PFSK-1 (cell line): ENCODE measurements around the gene GNG7.

Experiments
- FOXP2 ChIP-seq: optimal IDR thresholded peaks from 2 replicates; pipeline ENCODE3; 2011; ENCODE audit warnings: borderline replicate concordance, control low read depth, inconsistent platforms; ENCODE audit not compliant: insufficient read depth; ENCODE audit errors: extremely low read length, extremely low read depth
- POLR2AphosphoS5 ChIP-seq: IDR thresholded peaks from 2 replicates; pipeline ENCODE4 v1.6.1; 2012; ENCODE audit warnings: low read depth, mild to moderate bottlenecking, control low read depth, low read length, moderate library complexity
- SIN3A ChIP-seq: IDR thresholded peaks from 2 replicates; pipeline ENCODE4 v1.6.1; 2012; ENCODE audit warnings: mild to moderate bottlenecking, low read length, moderate library complexity, borderline replicate concordance; ENCODE audit not compliant: insufficient read depth
- TAF1 ChIP-seq: IDR thresholded peaks from 2 replicates; pipeline ENCODE4 v1.6.1; 2012; ENCODE audit warnings: low read length, control low read depth, borderline replicate concordance; ENCODE audit not compliant: insufficient read depth
- TF ChIP-seq, protein P1 (sequence below), 2 experiments: IDR thresholded peaks; 2 replicates each; pipeline versions ENCODE4 v1.6.1 to v1.8.0; 2011 to 2012; ENCODE audit warnings: low read depth in 2 of 2, low read length in 2 of 2, control low read depth in 1 of 2, inconsistent platforms in 1 of 2, mild to moderate bottlenecking in 1 of 2, moderate library complexity in 1 of 2; ENCODE audit not compliant: insufficient read depth in 1 of 2

Gene GNG7

DNA sequence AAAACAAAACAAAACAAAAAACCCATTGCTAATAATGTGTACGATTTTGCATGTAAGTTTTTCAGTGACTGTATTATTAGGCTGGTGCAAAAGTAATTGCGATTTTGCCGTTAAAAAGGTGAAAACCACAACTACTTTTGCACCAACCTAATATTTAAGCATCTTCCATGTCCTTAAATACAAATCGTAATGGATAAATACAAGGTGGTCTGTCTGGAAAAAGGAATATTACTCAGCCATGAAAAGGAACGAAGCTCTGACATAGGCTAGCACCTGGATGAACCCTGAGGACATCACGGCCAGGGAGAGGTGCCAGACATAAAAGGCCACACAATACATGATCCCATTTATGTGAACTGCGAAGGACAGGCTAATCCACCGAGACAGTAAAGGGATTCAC, 193.4 kb downstream of the GNG7 start:
- TF ChIP-seq POLR2AphosphoS5 (no peak), SIN3A (no peak), TAF1 (no peak), FOXP2 (no peak)
- TF ChIP-seq, protein P1, sequence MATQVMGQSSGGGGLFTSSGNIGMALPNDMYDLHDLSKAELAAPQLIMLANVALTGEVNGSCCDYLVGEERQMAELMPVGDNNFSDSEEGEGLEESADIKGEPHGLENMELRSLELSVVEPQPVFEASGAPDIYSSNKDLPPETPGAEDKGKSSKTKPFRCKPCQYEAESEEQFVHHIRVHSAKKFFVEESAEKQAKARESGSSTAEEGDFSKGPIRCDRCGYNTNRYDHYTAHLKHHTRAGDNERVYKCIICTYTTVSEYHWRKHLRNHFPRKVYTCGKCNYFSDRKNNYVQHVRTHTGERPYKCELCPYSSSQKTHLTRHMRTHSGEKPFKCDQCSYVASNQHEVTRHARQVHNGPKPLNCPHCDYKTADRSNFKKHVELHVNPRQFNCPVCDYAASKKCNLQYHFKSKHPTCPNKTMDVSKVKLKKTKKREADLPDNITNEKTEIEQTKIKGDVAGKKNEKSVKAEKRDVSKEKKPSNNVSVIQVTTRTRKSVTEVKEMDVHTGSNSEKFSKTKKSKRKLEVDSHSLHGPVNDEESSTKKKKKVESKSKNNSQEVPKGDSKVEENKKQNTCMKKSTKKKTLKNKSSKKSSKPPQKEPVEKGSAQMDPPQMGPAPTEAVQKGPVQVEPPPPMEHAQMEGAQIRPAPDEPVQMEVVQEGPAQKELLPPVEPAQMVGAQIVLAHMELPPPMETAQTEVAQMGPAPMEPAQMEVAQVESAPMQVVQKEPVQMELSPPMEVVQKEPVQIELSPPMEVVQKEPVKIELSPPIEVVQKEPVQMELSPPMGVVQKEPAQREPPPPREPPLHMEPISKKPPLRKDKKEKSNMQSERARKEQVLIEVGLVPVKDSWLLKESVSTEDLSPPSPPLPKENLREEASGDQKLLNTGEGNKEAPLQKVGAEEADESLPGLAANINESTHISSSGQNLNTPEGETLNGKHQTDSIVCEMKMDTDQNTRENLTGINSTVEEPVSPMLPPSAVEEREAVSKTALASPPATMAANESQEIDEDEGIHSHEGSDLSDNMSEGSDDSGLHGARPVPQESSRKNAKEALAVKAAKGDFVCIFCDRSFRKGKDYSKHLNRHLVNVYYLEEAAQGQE (IDR thresholded peaks at IDR 0.05; ENCODE audit: insufficient read depth in 1 of 2, low read depth in 2 of 2, low read length in 2 of 2), result no peak

DNA sequence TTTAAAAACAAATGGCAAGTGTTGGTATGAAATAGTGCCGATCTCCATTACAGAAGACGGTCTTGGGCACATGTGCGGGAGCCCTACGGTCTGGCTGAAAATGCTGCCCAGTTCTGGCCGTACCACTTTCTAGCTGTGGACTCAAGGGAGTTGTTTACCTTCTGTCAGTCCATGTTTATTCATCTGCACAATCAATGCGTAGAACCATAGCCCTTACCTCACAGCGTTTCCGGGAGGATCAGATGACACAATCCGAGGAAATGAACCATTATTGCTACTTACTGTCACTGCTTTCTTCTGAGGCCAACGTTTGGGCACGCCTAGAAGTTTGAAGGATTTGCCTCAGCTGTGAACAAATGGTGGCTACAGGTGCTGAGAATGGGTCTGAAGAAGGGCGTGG, 195.4 kb downstream of the GNG7 start:
- TF ChIP-seq SIN3A, result peak; percentile 68; the same call in 1 of the 2 replicates
- TF ChIP-seq, protein P1 (IDR thresholded peaks at IDR 0.05; ENCODE audit: insufficient read depth in 1 of 2, low read depth in 2 of 2, low read length in 2 of 2), result 0 out of 4 replicates have a peak, but pooled peaks of 1 of the 2 experiments have one; percentile 59
- no peak for TF ChIP-seq POLR2AphosphoS5
- TF ChIP-seq FOXP2, result peak; percentile 100
- TF ChIP-seq TAF1, result no peak

DNA sequence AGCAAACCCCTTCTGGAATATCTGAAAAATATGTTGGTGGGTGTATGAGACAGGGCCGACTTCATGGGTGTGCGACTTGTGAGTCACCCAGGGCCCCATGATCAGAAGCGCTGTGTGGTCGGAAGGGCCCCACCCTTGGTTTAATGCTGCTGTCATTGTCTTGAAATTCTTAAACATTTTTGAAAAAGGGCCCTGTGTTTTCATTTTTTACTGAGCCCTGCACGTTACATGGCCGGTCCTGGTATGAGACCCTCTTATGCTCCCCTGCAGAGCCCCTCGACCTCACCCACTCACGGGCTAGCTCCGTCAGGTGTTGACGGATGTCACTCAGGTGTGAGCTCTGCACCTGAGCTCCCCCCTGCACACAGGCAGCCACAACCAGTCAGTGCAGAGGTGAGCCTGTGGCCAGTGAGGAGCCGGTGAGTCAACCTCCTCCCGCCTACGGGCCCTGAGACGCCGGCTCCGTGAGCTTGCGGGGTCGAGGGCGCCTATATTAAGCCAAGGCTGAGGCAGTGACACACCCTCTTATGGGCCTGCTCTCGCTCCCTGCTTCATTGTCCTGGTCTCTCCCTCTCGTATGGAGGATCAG, 198.9 kb downstream of the GNG7 start:
- TF ChIP-seq, protein P1 (IDR thresholded peaks at IDR 0.05; ENCODE audit: insufficient read depth in 1 of 2, low read depth in 2 of 2, low read length in 2 of 2), result no peak
- TF ChIP-seq SIN3A, result no peak
- no peak for TF ChIP-seq POLR2AphosphoS5
- TF ChIP-seq FOXP2, result no peak
- TF ChIP-seq TAF1, result no peak

DNA sequence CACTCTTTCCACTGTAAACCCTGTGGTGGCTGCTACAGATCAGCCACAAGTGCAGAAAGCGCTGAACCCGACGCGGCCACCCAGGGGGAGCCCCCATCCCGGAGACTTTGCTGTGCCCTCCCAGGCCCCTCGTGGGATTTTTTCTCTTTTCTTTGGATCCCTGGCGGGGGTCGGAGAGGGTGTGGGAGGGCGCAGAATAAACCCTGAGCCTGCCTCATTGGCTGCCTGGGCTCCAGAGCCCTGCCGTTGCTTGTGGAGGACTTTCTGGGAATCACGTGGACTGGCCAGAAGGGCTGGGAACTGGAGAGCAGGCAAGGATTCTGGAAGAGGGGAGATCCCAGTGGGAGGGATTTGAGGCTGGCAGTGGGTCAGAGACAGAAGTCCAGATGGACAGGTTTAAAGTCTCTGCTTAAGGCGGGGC, 201.6 kb downstream of the GNG7 start:
- TF ChIP-seq, protein P1 (IDR thresholded peaks at IDR 0.05; ENCODE audit: insufficient read depth in 1 of 2, low read depth in 2 of 2, low read length in 2 of 2), result no peak
- TF ChIP-seq FOXP2, result no peak
- no peak for TF ChIP-seq POLR2AphosphoS5
- TF ChIP-seq TAF1, result no peak
- TF ChIP-seq SIN3A, result no peak

- TF ChIP-seq, protein P1 (IDR thresholded peaks at IDR 0.05; ENCODE audit: insufficient read depth in 1 of 2, low read depth in 2 of 2, low read length in 2 of 2), result no peak
- no peak for TF ChIP-seq POLR2AphosphoS5
These were observed 202.3 kb downstream of the GNG7 start for GRCh38 chr19:2500156-2500555.
